Spleen (tissue), 7 donors: ENCODE data around the gene PCDHA11.

Experiments used
- POLR2A ChIP-seq, 3 donors: fragments of 450-650 bp; IDR thresholded peaks; one replicate each; pipeline ENCODE4 v1.5.1; 2017; ENCODE audit warnings: antibody characterized with exemption in 3 of 3, mild to moderate bottlenecking in 1 of 3
- TF ChIP-seq, protein P1 (sequence below), 11 experiments: fragments of 200-600 bp in 7 of 11; fragments of 450-650 bp in 4 of 11; sonication (generic) in 4 of 11; IDR thresholded peaks in 8 of 11; conservative IDR thresholded peaks in 3 of 11; 1 replicate in 7 of 11; 2 replicates in 4 of 11; pipeline versions ENCODE4 v1.4.0 to v1.8.0; 2016 to 2021; ENCODE audit warnings: antibody characterized with exemption in 11 of 11, inconsistent platforms in 4 of 11, mild to moderate bottlenecking in 1 of 11
- donor health status: DM: no; HTN: no; CAD: no; lungs with moderate emphysema.
- donor health status: DM: no; HTN: no; CAD: no.
- donor health status: DM: no; HTN: no; CAD: no.

DNA sequence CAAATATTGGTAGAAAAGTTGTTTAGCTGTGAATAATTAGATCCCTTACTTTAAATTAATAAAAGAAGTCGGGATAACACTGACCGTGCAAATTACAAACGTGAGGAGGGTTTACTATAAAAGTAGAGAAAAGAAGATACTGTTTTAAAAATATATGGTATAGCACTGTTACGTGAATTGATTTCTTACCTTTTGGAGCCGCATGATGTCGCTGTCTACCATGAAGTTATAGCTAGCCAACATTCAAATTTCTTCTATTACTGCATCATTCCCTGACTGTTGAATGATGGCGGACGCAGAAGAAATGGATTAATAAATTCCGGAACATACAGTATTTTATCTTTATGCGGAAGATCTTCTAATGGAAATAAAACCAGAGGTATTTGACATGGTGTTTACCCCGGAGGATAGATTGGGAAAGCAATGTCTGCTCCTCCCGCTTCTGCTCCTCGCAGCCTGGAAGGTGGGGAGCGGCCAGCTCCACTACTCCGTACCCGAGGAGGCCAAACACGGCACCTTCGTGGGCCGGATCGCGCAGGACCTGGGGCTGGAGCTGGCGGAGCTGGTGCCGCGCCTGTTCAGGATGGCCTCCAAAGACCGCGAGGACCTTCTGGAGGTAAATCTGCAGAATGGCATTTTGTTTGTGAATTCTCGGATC is 40.9 kb upstream of the PCDHA11 start, which contains the start of gene PCDHA6:
- TF ChIP-seq, protein P1, sequence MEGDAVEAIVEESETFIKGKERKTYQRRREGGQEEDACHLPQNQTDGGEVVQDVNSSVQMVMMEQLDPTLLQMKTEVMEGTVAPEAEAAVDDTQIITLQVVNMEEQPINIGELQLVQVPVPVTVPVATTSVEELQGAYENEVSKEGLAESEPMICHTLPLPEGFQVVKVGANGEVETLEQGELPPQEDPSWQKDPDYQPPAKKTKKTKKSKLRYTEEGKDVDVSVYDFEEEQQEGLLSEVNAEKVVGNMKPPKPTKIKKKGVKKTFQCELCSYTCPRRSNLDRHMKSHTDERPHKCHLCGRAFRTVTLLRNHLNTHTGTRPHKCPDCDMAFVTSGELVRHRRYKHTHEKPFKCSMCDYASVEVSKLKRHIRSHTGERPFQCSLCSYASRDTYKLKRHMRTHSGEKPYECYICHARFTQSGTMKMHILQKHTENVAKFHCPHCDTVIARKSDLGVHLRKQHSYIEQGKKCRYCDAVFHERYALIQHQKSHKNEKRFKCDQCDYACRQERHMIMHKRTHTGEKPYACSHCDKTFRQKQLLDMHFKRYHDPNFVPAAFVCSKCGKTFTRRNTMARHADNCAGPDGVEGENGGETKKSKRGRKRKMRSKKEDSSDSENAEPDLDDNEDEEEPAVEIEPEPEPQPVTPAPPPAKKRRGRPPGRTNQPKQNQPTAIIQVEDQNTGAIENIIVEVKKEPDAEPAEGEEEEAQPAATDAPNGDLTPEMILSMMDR (IDR thresholded peaks at IDR 0.05 in 8 of 11, conservative IDR thresholded peaks at IDR 0.05 in 3 of 11) = no peak
- no peak for TF ChIP-seq POLR2A (IDR thresholded peaks at IDR 0.05)
